ENCODE data around the gene RAP1GAP.
"Not testable (repeated sequence)": the region's sequence is repeated elsewhere in the genome, so short reads cannot be mapped to it uniquely, and the experiment has no call there.

RAP1GAP gene

GRCh38 chr1:21647431-21648351, 21.5 kb downstream of the RAP1GAP start:
- in situ Hi-C loops (cut with MboI; ENCODE audit: low sequenced_read_pairs): no loop called here

- in situ Hi-C loops (cut with MboI; ENCODE audit: low sequenced_read_pairs): no loop called here
Observed at GRCh38 chr1:21645550-21645949, 23.6 kb downstream of the RAP1GAP start.

GRCh38 chr1:21644906-21645305, 24.3 kb downstream of the RAP1GAP start:
- in situ Hi-C loops (cut with MboI; ENCODE audit: low sequenced_read_pairs): no loop called here

GRCh38 chr1:21644348-21644747, 24.8 kb downstream of the RAP1GAP start:
- in situ Hi-C loops (cut with MboI; ENCODE audit: low sequenced_read_pairs): no loop called here

DNA sequence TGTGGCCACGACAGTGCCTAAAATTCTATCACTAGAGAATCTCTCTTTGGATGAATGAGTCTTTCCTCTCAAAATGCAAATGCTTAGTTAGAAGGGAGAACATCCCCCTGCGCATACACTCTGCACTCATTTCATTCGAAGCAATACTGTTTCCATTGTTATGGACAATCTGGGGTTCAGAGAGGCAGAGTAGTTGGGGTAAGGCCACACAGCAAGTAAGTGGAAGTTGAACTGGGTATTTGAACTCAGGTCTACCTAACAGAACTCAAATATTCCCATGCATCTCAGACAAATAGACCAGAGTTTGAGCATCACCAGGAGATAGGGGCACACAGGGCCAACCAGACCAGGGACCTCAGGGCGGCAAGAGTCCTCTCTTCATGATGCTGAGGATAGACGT, 25.5 kb downstream of the RAP1GAP start:
- in situ Hi-C loops (cut with MboI; ENCODE audit: low sequenced_read_pairs): no loop called here

DNA sequence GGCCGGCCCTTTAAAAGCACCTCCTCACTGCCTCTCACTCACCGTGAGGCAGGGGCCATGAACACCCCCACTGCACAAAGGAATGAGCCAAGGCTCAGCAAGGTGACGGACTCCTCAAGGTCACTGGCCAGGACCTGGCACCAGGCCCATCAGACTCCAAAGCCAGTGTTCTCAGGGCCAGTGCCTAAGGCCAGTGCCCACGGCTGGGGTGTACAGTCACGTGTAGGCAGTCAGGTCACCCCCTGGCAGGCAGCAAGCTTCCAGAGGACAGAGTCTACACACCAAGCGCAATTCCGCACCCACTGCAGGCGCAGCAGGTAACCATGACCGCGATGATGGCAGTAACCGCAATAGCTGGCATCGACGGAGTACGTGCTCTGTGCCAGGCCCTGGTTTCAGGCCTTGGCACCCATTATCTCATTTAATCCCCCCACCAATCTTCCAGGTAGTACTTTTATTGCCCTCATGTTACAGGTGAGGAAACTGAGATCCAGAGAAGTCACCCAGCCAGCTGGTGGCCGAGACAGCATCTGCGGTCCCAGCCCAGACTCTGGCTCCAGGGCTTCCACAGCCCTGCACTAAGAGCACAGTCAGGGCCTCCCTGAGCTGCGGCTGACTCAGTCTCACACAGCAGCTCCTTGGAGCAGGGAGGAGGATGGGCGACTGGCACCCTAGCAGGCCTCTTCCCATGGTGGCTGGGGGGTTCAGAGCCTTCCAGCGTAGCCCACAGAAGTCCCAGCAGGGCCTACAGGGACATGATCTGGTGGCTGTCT, 27.0 kb downstream of the RAP1GAP start:
- in situ Hi-C loops (cut with MboI; ENCODE audit: low sequenced_read_pairs): no loop called here

DNA sequence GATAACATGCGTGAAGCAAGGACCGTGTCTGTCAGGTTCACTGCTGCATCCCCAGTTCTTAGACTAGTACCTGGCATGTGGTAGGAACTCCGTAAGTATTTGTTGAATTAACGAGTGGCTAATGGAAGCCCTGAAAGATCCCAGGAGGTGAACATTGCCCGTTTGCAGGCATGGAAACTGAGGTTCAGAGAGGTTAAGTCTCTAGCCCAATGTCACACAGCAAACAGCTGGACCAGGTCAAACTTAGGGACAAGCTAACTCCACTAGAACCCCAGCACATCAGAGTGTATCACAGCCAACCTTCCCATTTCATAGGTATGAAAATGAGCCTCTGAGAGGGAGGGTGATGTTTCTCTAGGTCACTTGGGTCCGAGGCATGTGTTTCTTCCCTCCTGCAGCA, 27.6 kb downstream of the RAP1GAP start:
- in situ Hi-C loops (cut with MboI; ENCODE audit: low sequenced_read_pairs): no loop called here

GRCh38 chr1:21641076-21641475, 28.1 kb downstream of the RAP1GAP start:
- in situ Hi-C loops (cut with MboI; ENCODE audit: low sequenced_read_pairs): no loop called here

DNA sequence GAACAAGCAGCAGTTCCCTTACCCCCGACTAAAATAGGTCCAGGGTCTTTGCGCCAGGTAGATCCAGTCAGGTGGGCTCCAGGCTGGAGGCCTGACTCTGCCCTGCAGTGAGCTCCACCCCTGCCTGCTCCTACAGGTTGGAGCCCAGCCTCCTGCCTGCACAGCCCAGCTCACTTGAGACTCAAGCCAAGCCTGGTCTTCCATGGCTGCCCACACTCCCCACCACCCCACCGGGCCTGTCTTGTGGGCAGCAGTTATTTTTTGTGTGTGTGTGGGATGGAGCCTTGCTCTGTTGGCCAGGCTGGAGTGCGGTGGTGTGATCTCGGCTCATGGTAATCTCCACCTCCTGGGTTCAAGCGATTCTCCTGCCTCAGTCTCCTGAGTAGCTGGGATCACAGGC, 28.5 kb downstream of the RAP1GAP start:
- in situ Hi-C loops (cut with MboI; ENCODE audit: low sequenced_read_pairs): no loop called here

DNA sequence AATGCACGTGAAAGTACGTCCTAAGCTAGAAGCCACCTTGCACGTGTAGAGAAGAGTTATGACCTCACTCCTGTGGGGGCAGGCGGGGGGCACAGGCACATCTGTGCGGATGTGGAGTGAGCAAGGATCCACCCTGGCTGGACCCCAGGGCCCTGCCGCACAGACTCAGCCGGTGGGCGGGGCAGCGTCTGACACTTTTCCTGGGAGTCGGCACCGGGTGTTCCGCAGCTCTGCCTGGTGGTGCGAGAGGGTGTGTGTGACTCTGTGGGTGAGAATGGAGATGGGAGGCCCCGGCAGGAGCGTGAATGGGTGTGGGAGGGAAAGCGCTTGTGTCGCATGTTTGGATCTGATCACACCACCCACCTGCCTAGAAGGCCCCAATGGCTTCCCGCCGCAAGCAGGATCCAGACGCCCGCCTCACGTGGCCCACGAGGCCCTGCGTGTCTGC, 29.5 kb downstream of the RAP1GAP start:
- in situ Hi-C loops (cut with MboI; ENCODE audit: low sequenced_read_pairs): no loop called here

DNA sequence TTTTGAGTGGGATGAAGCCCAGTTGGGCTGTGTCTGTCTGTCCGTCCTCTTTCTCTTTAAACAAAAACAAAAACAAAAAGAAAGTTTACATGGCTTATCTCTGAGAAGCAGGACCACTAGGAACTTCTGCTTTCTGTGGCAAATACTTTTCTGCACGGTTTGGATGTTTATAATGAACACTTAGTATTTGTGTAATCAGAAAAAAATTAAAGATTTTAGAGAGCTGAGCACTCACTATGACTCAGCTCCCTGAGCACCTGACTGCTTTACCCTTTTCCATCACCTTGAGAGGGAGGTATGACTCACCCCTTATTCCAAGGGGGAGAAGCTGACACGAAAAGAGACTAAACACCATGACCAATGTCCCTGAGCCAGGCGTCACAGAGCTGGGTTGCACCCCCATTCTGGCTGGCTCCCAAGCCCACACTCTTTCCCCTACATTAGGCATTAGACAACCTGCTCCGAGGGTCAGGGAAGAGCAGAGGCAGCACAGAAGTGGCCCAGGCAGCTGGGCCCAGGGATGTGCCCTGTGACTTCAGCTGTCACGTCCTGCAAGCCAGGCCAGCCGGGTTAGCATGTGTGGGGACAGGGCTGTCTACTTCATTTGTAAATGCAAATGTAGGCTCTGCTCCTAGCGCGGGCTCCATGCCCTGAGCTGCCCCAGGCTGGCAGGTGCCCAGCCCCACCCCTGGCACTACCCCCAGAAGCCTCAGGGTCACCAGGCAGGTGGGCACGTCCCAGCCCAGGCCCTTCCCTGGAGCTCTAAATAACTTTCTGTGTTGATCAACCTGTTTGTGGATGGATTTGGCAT, 30.4 kb downstream of the RAP1GAP start:
- in situ Hi-C loops (cut with MboI; ENCODE audit: low sequenced_read_pairs): no loop called here

- in situ Hi-C loops (cut with MboI; ENCODE audit: low sequenced_read_pairs): no loop called here
Observed at GRCh38 chr1:21637514-21637913, 31.6 kb downstream of the RAP1GAP start.

GRCh38 chr1:21636029-21636428, 33.1 kb downstream of the RAP1GAP start:
- in situ Hi-C loops (cut with MboI; ENCODE audit: low sequenced_read_pairs): no loop called here

GRCh38 chr1:21634806-21635535, 34.2 kb downstream of the RAP1GAP start:
- in situ Hi-C loops (cut with MboI; ENCODE audit: low sequenced_read_pairs): no loop called here

- in situ Hi-C loops (cut with MboI; ENCODE audit: low sequenced_read_pairs): no loop called here
Observed at GRCh38 chr1:21633992-21634805, 35.0 kb downstream of the RAP1GAP start.

GRCh38 chr1:21633141-21633755, 35.9 kb downstream of the RAP1GAP start:
- in situ Hi-C loops (cut with MboI; ENCODE audit: low sequenced_read_pairs): no loop called here

DNA sequence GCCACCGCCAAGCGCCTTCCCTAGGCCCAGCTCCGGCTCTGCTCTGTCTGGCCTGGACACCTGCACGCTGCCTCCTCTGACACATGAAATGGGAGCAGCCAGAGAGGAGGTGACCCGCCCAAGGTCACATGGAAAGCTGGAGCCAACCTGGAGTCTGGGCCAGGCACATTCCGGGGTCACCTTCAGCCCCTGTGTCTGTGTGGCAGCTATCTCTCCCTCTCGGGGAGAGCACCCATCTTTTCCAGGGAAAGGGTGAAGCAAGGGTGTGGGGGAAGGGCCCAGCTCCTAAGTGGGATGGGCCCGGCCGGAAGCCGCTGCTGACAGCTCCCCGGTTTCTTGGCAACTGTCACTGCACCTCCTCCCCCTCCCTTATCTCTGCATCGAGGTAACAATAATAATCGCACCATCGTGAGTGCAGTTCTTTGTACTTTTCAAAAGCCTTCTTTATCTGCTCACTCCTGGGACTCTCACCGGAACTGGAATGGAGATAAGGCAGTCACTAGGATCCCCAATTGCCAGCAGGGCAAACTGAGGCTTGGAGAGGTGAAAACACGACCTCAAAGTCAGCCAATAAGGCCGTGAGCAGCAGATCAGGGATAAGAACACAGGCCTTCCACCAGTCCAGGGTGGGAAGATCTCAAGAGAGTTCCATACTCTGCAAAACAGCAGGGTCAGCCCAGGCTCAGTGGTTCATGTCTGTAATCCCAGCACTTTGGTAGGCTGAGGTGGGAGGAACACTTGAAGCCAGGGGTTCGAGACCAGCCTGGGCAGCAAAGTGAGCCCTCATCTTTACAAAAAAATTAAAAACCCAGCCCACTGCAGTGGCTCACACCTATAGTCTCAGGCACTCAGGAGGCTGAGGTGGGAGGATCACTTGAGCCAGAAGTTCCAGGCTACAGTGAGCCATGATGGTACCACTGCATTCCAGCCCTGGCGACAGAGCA, 36.9 kb downstream of the RAP1GAP start:
- in situ Hi-C loops (cut with MboI; ENCODE audit: low sequenced_read_pairs): no loop called here

GRCh38 chr1:21631590-21631943, 37.6 kb downstream of the RAP1GAP start:
- in situ Hi-C loops (cut with MboI; ENCODE audit: low sequenced_read_pairs): not testable (repeated sequence)
